Endothelial cell (in vitro differentiated cells): ENCODE measurements around the gene RNF4. TPM values are rescaled to one million over a fixed set of nuclear protein-coding genes. Genes with fewer than 3 reads are reported as not detected.
"Not testable (repeated sequence)": the region's sequence is repeated elsewhere in the genome, so short reads cannot be mapped to it uniquely, and the experiment has no call there.

Source experiments
- DNase-seq: peaks from one replicate; pipeline ENCODE4 v3.0.0; 2021; ENCODE audit warnings: low spot score
- H3K27ac Mint-ChIP-seq: one replicate; pipeline ENCODE4 v1.8.0; 2021; ENCODE audit warnings: mixed read lengths, inconsistent platforms; ENCODE audit not compliant: unreplicated experiment
- H3K27me3 Mint-ChIP-seq: one replicate; pipeline ENCODE4 v1.8.0; 2021; ENCODE audit warnings: mild to moderate bottlenecking, moderate library complexity, mixed read lengths, inconsistent platforms; ENCODE audit not compliant: unreplicated experiment
- H3K36me3 Mint-ChIP-seq: one replicate; pipeline ENCODE4 v1.8.0; 2021; ENCODE audit warnings: mild to moderate bottlenecking, low read depth, mixed read lengths, inconsistent platforms; ENCODE audit not compliant: unreplicated experiment
- H3K4me1 Mint-ChIP-seq: one replicate; pipeline ENCODE4 v1.8.0; 2021; ENCODE audit warnings: mild to moderate bottlenecking, mixed read lengths, inconsistent platforms; ENCODE audit not compliant: unreplicated experiment
- H3K4me3 Mint-ChIP-seq: one replicate; pipeline ENCODE4 v1.8.0; 2021; ENCODE audit warnings: mild to moderate bottlenecking, mixed read lengths, inconsistent platforms; ENCODE audit not compliant: unreplicated experiment
- H3K9me3 Mint-ChIP-seq: one replicate; pipeline ENCODE4 v1.8.0; 2021; ENCODE audit warnings: mixed read lengths, inconsistent platforms; ENCODE audit not compliant: unreplicated experiment
- CTCF ChIP-seq: fragments of 200-600 bp; sonication (generic); IDR thresholded peaks from one replicate; pipeline ENCODE4 v1.5.0; 2021; ENCODE audit warnings: antibody characterized with exemption; ENCODE audit not compliant: unreplicated experiment
- total RNA-seq: library from RNA; stranded (reverse); fragmentation: NEBNext Ultra II Directional; extraction: Animal tissue kit (Norgen Biotek cat#: 25700); gene quantifications from one replicate; pipeline ENCODE4 v1.2.1, GENCODE V29; 2021; ENCODE audit not compliant: unreplicated experiment

The RNF4 gene
- total RNA-seq, 1 donor from 2014 or later = 65.0 TPM

GRCh38 chr4:2512396-2513135 lies 43.7 kb downstream of the RNF4 start:
- Mint-ChIP-seq H3K36me3 (peaks cover 44% of the 10 kb centered on the region), H3K4me3 (peak overlapping the region; percentile 68), H3K9me3 (no peaks in the 10 kb centered on the region), H3K27me3 (peaks cover 3% of the 10 kb centered on the region), H3K27ac (no peak overlapping the region), H3K4me1 (no peaks in the 10 kb centered on the region)
- no peak for TF ChIP-seq CTCF
- DNase-seq = no peak

- not testable (repeated sequence) for DNase-seq, H3K9me3 Mint-ChIP-seq, H3K4me1 Mint-ChIP-seq, H3K27ac Mint-ChIP-seq, H3K4me3 Mint-ChIP-seq, H3K27me3 Mint-ChIP-seq
- peaks cover 44% of the 10 kb centered on the region for H3K36me3 Mint-ChIP-seq
Observed at GRCh38 chr4:2514193-2514592, 45.3 kb downstream of the RNF4 start.

- DNase-seq, H3K4me1 Mint-ChIP-seq, H3K27ac Mint-ChIP-seq, H3K27me3 Mint-ChIP-seq, H3K9me3 Mint-ChIP-seq: not testable (repeated sequence)
- Mint-ChIP-seq H3K36me3 (peaks cover 43% of the 10 kb centered on the region), H3K4me3 (peak overlapping the region; percentile 62)
Observed at GRCh38 chr4:2514944-2515343, 46.0 kb downstream of the RNF4 start.

GRCh38 chr4:2515830-2516550 lies 47.1 kb downstream of the RNF4 start:
- no peak overlapping the region for H3K4me3 Mint-ChIP-seq
- H3K27me3 Mint-ChIP-seq = peaks cover 3% of the 10 kb centered on the region
- no peak for TF ChIP-seq CTCF
- H3K27ac Mint-ChIP-seq = no peak overlapping the region
- no peaks in the 10 kb centered on the region for H3K4me1 Mint-ChIP-seq
- DNase-seq = no peak
- no peaks in the 10 kb centered on the region for H3K9me3 Mint-ChIP-seq
- H3K36me3 Mint-ChIP-seq = peaks cover 33% of the 10 kb centered on the region

- no peak overlapping the region for H3K27ac Mint-ChIP-seq
- DNase-seq = no peak
- no peak overlapping the region for H3K4me3 Mint-ChIP-seq
- no peaks in the 10 kb centered on the region for H3K9me3 Mint-ChIP-seq
- H3K4me1 Mint-ChIP-seq = no peaks in the 10 kb centered on the region
- TF ChIP-seq CTCF = no peak
- H3K27me3 Mint-ChIP-seq = peaks cover 3% of the 10 kb centered on the region
- peaks cover 33% of the 10 kb centered on the region for H3K36me3 Mint-ChIP-seq
Observed at GRCh38 chr4:2516635-2517034, 47.7 kb downstream of the RNF4 start.

- Mint-ChIP-seq H3K4me1 (no peaks in the 10 kb centered on the region), H3K27me3 (peaks cover 4% of the 10 kb centered on the region), H3K9me3 (no peaks in the 10 kb centered on the region), H3K36me3 (no peaks in the 10 kb centered on the region), H3K27ac (no peak overlapping the region), H3K4me3 (no peak overlapping the region)
- TF ChIP-seq CTCF = no peak
- DNase-seq = no peak
Observed at GRCh38 chr4:2526559-2526958, 57.7 kb downstream of the RNF4 start.
